Activated CD8-positive, alpha-beta memory T cell treated with anti-CD3 and anti-CD28 coated beads for 4 hours (primary cell): ENCODE measurements around the gene TIMD4.

Experiments used
- DNase-seq, 2 donors: peaks; one replicate each; pipeline ENCODE4 v3.0.0-alpha.2; 2020; ENCODE audit warnings: low read depth in 2 of 2

Gene TIMD4

GRCh38 chr5:156922207-156922792 is 40.7 kb downstream of the TIMD4 start:
- no peak for DNase-seq

DNA sequence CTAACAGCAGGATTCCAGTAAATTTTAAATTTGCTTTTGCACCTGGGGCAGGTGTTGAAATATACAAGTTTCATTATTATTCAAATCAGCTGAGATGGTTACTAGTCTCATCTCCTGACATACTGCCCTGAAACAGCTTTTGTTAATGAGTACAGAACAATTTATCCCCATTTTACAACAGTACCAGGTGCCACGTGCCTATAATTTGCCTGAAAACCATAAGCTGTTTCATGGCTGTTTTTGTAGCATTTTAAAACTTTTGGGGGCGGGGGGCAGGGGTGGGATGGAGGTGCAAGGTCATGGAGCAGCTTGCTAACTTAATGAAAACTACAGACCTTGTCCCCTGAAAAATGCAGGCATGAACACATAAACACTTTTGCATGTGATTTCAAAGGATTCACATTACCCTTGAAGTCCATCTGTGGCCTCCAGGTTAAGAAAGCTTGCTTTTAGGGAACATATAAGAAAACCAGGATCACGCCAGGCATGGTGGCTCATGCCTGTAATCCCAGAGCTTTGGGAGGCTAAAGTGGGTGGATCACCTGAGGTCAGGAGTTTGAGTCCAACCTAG is 42.1 kb downstream of the TIMD4 start:
- no peak for DNase-seq

DNA sequence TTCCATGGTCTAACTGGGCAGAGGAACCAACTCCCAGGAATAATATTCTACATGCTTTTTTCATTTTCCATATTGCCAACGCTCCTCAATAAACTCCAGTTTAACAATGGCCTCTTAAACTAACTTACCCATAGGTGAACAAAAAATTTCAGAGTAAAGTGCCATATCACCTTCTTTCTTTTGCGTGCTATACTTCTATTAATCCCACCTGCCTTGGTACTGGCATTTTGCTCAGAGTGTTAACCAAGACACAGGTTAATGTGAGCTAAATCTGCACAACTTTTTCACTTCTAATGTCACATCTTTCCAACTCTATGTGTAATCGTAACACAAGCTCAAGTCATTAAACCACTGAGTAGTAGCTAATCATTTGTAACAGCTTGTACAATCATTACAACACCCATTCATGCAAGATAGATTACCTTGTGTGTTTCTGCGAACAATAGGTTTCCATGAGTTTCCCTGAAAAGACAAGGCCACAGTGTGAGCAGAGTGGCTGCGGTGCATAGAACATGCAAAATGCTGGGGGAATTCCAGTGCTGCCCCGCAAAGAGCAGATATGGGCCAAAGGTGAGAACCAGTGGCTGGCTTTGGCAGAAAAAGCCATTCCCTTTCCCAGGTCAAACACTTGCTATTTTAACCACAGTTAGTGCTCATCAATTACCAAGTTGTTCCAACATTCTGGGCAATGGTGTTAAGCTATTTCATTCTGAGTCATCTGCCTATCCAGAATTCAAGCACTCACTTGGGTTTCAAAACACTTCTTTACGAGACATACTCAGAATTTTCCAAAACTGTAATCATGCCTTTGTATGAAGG is 42.8 kb downstream of the TIMD4 start:
- peak; percentile 9 to 12 for DNase-seq

- DNase-seq, result no peak
These were observed 44.6 kb downstream of the TIMD4 start for GRCh38 chr5:156918311-156918845.

DNA sequence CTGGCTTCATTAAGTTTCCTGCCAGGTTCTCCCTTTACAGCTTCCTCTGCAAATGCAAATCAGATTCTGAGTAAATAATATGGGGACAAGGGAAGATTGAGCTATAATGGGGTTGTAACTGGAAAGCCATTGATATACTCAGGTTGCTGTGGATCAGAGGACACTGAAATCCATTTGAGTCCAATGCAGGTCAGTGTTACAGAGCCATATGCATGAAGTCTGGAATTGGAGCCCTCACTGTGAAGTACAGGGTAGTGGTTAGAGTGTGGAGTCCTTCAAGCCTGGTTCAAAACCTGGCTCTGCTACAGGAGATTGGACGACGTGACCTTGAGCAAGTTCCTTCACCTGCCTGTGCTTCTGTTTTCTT is 48.7 kb downstream of the TIMD4 start:
- no peak for DNase-seq

- no peak for DNase-seq
These were observed 49.2 kb downstream of the TIMD4 start for GRCh38 chr5:156913719-156914370.

DNA sequence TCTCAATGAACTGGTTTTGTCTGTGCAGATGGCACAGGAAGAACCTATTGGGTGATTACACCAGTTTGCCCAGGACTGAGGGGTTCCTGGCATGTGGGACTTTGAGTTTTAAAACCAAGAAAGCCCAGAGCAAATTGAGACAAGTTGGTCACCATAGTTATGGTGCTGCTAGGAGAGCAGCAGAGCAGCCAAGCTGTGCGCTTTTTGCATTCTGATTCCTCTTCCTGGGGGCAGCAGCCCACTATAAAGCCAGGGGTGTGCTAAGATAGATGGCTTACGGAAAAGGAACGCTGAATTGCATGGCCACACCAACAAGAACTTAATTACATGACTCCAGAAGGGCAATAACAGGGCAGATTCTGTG is 49.7 kb downstream of the TIMD4 start:
- DNase-seq, result no peak

- no peak for DNase-seq
These were observed 50.2 kb downstream of the TIMD4 start for GRCh38 chr5:156912869-156913268.

DNA sequence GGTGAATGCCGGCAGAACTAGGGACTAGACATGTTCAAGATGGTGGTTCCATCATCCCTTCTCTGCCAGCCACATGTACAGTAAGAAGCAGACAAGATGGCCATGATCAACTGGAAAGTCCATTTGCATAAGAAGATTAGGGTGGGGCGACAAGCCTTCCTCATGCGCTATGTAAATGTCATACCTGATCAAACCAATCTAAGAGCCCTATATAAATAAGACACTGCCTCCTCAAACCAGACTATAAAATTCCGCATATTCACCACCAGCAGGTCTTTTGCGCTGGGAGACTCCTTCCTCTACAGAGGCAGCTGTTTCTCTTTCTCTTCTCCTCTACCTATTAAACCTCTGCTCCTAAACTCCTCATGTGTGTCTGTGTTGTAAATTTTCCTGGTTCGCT is 53.8 kb downstream of the TIMD4 start:
- DNase-seq, result no peak

GRCh38 chr5:156907667-156908066 is 55.4 kb downstream of the TIMD4 start:
- DNase-seq, result no peak

- no peak for DNase-seq
These were observed 56.2 kb downstream of the TIMD4 start for GRCh38 chr5:156906807-156907206.

- DNase-seq, result no peak
These were observed 66.5 kb downstream of the TIMD4 start for GRCh38 chr5:156896546-156896945.

GRCh38 chr5:156893517-156893916 is 69.5 kb downstream of the TIMD4 start:
- no peak for DNase-seq

GRCh38 chr5:156892864-156893263 is 70.2 kb downstream of the TIMD4 start:
- no peak for DNase-seq

DNA sequence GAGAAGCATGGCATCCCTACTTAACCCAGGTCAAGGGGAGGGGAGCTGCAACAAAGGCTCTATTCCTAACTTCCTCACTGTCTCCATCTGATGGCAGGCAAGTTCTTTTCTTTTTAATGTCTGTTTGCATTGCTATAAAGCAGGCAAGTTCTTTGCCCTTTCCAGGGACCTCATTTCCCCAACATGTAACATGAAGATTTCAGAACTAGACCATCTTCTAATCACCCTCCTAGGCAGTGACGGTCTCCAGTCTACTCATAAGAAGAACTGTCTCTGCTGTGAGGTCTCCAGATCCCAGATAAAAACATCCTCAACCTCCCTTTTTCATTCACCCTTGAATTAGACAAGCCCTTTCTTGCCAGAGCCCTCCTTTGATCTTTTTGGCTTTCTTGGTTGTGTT is 70.8 kb downstream of the TIMD4 start:
- DNase-seq, result no peak

DNA sequence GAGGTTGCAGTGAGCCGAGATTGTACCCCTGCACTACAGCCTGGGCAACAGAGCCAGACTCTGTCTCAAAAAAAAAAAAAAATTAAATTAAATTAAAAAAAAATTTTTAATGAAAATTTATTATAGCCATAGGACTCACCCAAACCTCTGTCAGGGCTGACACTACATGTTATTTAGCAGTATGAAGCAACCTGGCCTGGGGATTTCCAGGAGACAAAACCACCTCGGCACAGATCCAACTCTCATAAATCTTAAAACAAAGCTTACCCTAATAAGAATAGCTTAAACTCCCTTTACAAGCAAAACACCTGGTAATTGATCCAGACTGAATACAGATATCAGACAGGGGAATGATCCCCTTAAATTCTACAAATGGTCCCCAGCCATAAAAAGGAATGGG is 74.5 kb downstream of the TIMD4 start:
- no peak for DNase-seq

- no peak for DNase-seq
These were observed 79.6 kb downstream of the TIMD4 start for GRCh38 chr5:156883316-156883875.

DNA sequence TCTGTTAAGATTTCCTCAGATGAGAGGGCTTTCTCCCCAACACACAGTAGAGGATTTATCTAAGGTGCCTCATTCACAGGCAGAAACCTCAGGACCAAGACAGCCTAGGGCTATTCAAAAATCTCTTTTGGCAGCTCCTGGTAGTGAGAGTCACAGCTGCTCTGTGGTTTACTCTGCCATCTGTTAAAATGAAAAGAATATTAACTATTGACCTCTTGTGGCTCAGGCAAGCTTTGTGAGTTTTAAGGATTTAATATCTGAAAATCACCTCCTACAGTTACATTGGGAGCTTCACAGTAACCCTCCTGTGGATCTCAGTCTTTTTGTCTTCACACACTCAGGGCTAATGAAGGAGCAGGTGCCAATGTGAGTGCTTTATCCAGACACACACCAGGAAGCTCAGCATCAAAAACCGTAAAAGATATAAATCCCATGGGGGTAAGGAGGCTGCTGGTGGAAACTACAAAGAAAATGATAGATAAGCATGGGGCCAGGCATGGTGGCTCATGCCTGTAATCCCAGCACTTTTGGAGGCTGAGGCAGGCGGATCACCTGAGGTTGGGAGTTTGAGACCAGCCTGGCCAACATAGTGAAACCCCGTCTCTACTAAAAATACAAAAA is 83.3 kb downstream of the TIMD4 start:
- DNase-seq, result no peak

- no peak for DNase-seq
These were observed 91.8 kb downstream of the TIMD4 start for GRCh38 chr5:156871212-156871611.

- no peak for DNase-seq
These were observed 92.6 kb downstream of the TIMD4 start for GRCh38 chr5:156870498-156870839.
